Mesothelial cell of epicardium (in vitro differentiated cells): ENCODE measurements around the gene TAF11L5. TPM values are rescaled to one million over a fixed set of nuclear protein-coding genes. Genes with fewer than 3 reads are reported as not detected.
A peak's percentile ranks its signal among the peaks of the same experiment; 100 is the strongest.
"Not testable (repeated sequence)": the region's sequence is repeated elsewhere in the genome, so short reads cannot be mapped to it uniquely, and the experiment has no call there.

ENCODE experiments used
- DNase-seq, 2 experiments: peaks; one replicate each; pipeline ENCODE4 v3.0.0; 2021; ENCODE audit warnings: low spot score in 2 of 2; ENCODE audit not compliant: unreplicated experiment in 2 of 2
- H3K27ac Mint-ChIP-seq: 2 replicates; pipeline ENCODE4 v1.8.0; 2021; ENCODE audit warnings: mixed read lengths
- H3K27me3 Mint-ChIP-seq: 2 replicates; pipeline ENCODE4 v1.8.0; 2021; ENCODE audit warnings: low read depth, mixed read lengths
- H3K36me3 Mint-ChIP-seq: 2 replicates; pipeline ENCODE4 v1.8.0; 2021; ENCODE audit warnings: mixed read lengths
- H3K4me1 Mint-ChIP-seq: 2 replicates; pipeline ENCODE4 v1.8.0; 2021; ENCODE audit warnings: mixed read lengths
- H3K4me3 Mint-ChIP-seq: 2 replicates; pipeline ENCODE4 v1.8.0; 2021; ENCODE audit warnings: mild to moderate bottlenecking, moderate library complexity, mixed read lengths
- H3K9me3 Mint-ChIP-seq: 2 replicates; pipeline ENCODE4 v1.8.0; 2021; ENCODE audit warnings: mixed read lengths
- total RNA-seq: library from RNA; stranded (reverse); gene quantifications from 3 replicates; pipeline ENCODE4 v1.2.1, GENCODE V29; 2021

TAF11L5 gene
- total RNA-seq, 1 donor from 2014 or later: not detected

GRCh38 chr5:17526504-17526903, 1.5 kb downstream of the TAF11L5 start:
- not testable (repeated sequence) for H3K27me3 Mint-ChIP-seq
- peak; percentile 46 to 57 for DNase-seq

GRCh38 chr5:17528369-17528768, 3.3 kb downstream of the TAF11L5 start, which contains the start of gene TAF11L6:
Gene TAF11L6 (plus strand): TSS chr5:17528669.
- not testable (repeated sequence) for H3K36me3 Mint-ChIP-seq, DNase-seq, H3K9me3 Mint-ChIP-seq, H3K27ac Mint-ChIP-seq, H3K4me1 Mint-ChIP-seq, H3K27me3 Mint-ChIP-seq, H3K4me3 Mint-ChIP-seq

More at GRCh38 chr5:17526504-17526903, 1.5 kb downstream of the TAF11L5 start:
- not testable (repeated sequence) for H3K27ac Mint-ChIP-seq, H3K36me3 Mint-ChIP-seq, H3K4me1 Mint-ChIP-seq, H3K9me3 Mint-ChIP-seq, H3K4me3 Mint-ChIP-seq

Other genes starting within 250 kb of the TAF11L5 start
- not detected in 3 replicates for gene TAF11L2, start 27.0 kb upstream of the TAF11L5 start, total RNA-seq
- not detected in 3 replicates for gene TAF11L3, start 6.9 kb upstream of the TAF11L5 start, total RNA-seq
- not detected in 3 replicates for gene TAF11L4, start 3.4 kb upstream of the TAF11L5 start, total RNA-seq
- not detected in 3 replicates for gene TAF11L6, start 3.4 kb downstream of the TAF11L5 start, total RNA-seq
- gene TAF11L7, start 60.5 kb downstream of the TAF11L5 start, total RNA-seq: not detected in 3 replicates
- not detected in 3 replicates for gene TAF11L8, start 65.7 kb downstream of the TAF11L5 start, total RNA-seq
- not detected in 3 replicates for gene TAF11L9, start 69.2 kb downstream of the TAF11L5 start, total RNA-seq
- gene TAF11L10, start 72.6 kb downstream of the TAF11L5 start, total RNA-seq: not detected in 3 replicates
- gene TAF11L11, start 78.9 kb downstream of the TAF11L5 start, total RNA-seq: not detected in 3 replicates
- not detected in 3 replicates for gene TAF11L12, start 85.2 kb downstream of the TAF11L5 start, total RNA-seq
- gene TAF11L13, start 106.9 kb downstream of the TAF11L5 start, total RNA-seq: not detected in 3 replicates
- gene TAF11L14, start 109.2 kb downstream of the TAF11L5 start, total RNA-seq: not detected in 3 replicates